OCI-LY3 (cell line): ENCODE data around the gene IKBKG.

ENCODE experiments used
- CTCF ChIP-seq: fragments of 200-600, 300-600 bp; sonication (generic); IDR thresholded peaks from 2 replicates; pipeline ENCODE4 v1.5.1; 2014; ENCODE audit warnings: antibody characterized with exemption, low read length, low read depth
- EZH2phosphoT487 ChIP-seq: fragments of 200-600 bp; shearing (Covaris generic); IDR thresholded peaks from 2 replicates; pipeline ENCODE4 v1.6.1; 2018; ENCODE audit warnings: antibody characterized with exemption, mixed run types, low read depth

GRCh38 chrX:154593201-154593600, 45.8 kb downstream of the IKBKG start:
- TF ChIP-seq CTCF (no peak), EZH2phosphoT487 (no peak)
